DND-41 (cell line): Measurements from ENCODE around the gene TSPAN18.

ENCODE experiments used
- CTCF ChIP-seq: IDR thresholded peaks from 2 replicates; pipeline ENCODE4 v1.5.1; 2012; ENCODE audit warnings: borderline replicate concordance, low read length, moderate library complexity, mild to moderate bottlenecking; ENCODE audit not compliant: poor library complexity, severe bottlenecking; ENCODE audit errors: extremely low read depth
- EZH2 ChIP-seq: IDR thresholded peaks from 3 replicates; pipeline ENCODE4 v1.6.1; 2012; ENCODE audit warnings: borderline replicate concordance, low read depth, mild to moderate bottlenecking, moderate library complexity, low read length, inconsistent platforms; ENCODE audit not compliant: severe bottlenecking

- TF ChIP-seq CTCF (no peak), EZH2 (no peak)
Measured at GRCh38 chr11:44774108-44774507, 47.3 kb downstream of the TSPAN18 start.
